GM12892 (cell line): ENCODE data around the gene DCP1B.

Source experiments
- POLR2A ChIP-seq: IDR thresholded peaks from 2 replicates; pipeline ENCODE4 v1.6.1; 2011; ENCODE audit warnings: low read depth, low read length, control low read depth
- POLR2AphosphoS5 ChIP-seq: IDR thresholded peaks from 2 replicates; pipeline ENCODE4 v1.6.1; 2011; ENCODE audit warnings: low read depth, low read length, control low read depth
- TAF1 ChIP-seq: IDR thresholded peaks from 2 replicates; pipeline ENCODE4 v1.6.1; 2011; ENCODE audit warnings: low read depth, mild to moderate bottlenecking, control low read depth, low read length, borderline replicate concordance

DNA sequence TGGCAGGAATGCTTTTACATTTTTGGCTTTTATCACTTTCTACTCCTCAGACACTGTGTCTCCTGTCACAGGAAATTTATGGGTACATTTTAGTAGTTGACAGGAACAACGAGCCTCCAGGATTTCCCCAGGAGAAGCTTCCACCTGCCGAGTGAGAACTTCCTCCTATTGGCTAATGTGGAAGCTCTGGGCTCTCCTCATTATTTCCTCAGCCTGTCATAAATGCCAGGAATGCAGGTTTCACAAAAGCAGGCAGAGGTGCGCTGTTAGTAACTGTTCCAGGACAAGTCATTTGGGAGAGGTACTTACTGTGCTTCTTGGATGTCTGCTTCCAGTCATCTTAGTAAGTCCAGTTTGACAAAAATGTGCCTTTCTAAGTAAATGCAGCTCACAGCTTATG lies 19.1 kb upstream of the DCP1B start:
- TF ChIP-seq POLR2A = no peak
- TF ChIP-seq TAF1 = no peak
- no peak for TF ChIP-seq POLR2AphosphoS5
